Heart left ventricle (tissue), 16 donors: ENCODE results near the gene LRRC2. TPM values are rescaled to one million over a fixed set of nuclear protein-coding genes. Genes with fewer than 3 reads are reported as not detected.
"Not testable (repeated sequence)": the region's sequence is repeated elsewhere in the genome, so short reads cannot be mapped to it uniquely, and the experiment has no call there.

Experiments used
- ATAC-seq, 4 donors: fragments of 200-7000 bp; cut with Tn5 transposase; one replicate each; pipeline ENCODE4 v1.9.1; 2020 to 2022; ENCODE audit warnings: moderate library complexity in 4 of 4, mild to moderate bottlenecking in 3 of 4, moderate number of reproducible peaks in 1 of 4
- DNase-seq, 5 donors: peaks; one replicate each; pipeline ENCODE4 v3.0.0-alpha.2; 2020
- H3K27ac ChIP-seq, 12 donors: fragments of 200-600 bp; sonication (generic) in 4 of 12; one replicate each; pipeline versions ENCODE4 v1.5.0 to v1.8.0; 2016 to 2022; ENCODE audit warnings: mild to moderate bottlenecking in 2 of 12
- H3K27me3 ChIP-seq, 9 donors: fragments of 200-600 bp; sonication (generic) in 2 of 9; one replicate each; pipeline versions ENCODE4 v1.5.1 to v1.8.0; 2016 to 2022; ENCODE audit warnings: mild to moderate bottlenecking in 3 of 9
- H3K36me3 ChIP-seq, 9 donors: fragments of 200-600 bp; sonication (generic) in 2 of 9; one replicate each; pipeline versions ENCODE4 v1.5.0 to v1.8.0; 2018 to 2022; ENCODE audit warnings: mild to moderate bottlenecking in 2 of 9
- H3K4me1 ChIP-seq, 12 donors: fragments of 200-600 bp; sonication (generic) in 4 of 12; one replicate each; pipeline versions ENCODE4 v1.5.0 to v1.8.0; 2016 to 2022; ENCODE audit warnings: mild to moderate bottlenecking in 3 of 12
- H3K4me3 ChIP-seq, 12 donors: fragments of 200-600 bp; sonication (generic) in 4 of 12; one replicate each; pipeline versions ENCODE4 v1.5.0 to v1.8.0; 2017 to 2022; ENCODE audit warnings: mild to moderate bottlenecking in 9 of 12, moderate library complexity in 4 of 12
- H3K9me3 ChIP-seq, 12 donors: fragments of 200-600 bp; sonication (generic) in 4 of 12; one replicate each; pipeline versions ENCODE4 v1.5.0 to v1.8.0; 2016 to 2022; ENCODE audit warnings: mild to moderate bottlenecking in 1 of 12
- POLR2A ChIP-seq, 2 donors: fragments of 450-650 bp; IDR thresholded peaks; one replicate each; pipeline ENCODE4 v1.6.1; 2017; ENCODE audit warnings: antibody characterized with exemption in 2 of 2, mild to moderate bottlenecking in 2 of 2, moderate library complexity in 2 of 2
- WGBS, 4 donors: extraction: QIAGEN DNeasy Blood & Tissue Kit in 2 of 4; methylation state at CpG; one replicate each; pipeline versions ENCODE4 v1.1.5 to v1.1.7; 2013 to 2018; 5-methylcytosine and 5-hydroxymethylcytosine counted together
- intact Hi-C, 10 donors: fragments of 100-400 bp; cut with DNase I; formaldehyde crosslinking; loops; one replicate each; pipeline versions ENCODE4 v1.11.1 to v1.14.2; 2022
- polyA plus RNA-seq, 2 donors: library from polyadenylated mRNA; stranded (reverse); fragments of 200-250 nt; gene quantifications; one replicate each; pipeline ENCODE4 v1.2.3, GENCODE V29; 2013
- total RNA-seq, 9 donors: library from RNA; depleted of rRNA in 2 of 9; stranded (reverse); fragments of >200 nt in 2 of 9; fragmentation: NEBNext Ultra II Directional in 3 of 9; extraction: Animal tissue kit (Norgen Biotek cat#: 25700) in 3 of 9; gene quantifications; one replicate each; pipeline versions ENCODE4 v1.1.0 to v1.2.4, GENCODE V29; 2016 to 2023
- TF ChIP-seq, protein P1 (sequence below), 12 donors: fragments of 200-600 bp; sonication (generic) in 4 of 12; IDR thresholded peaks; one replicate each; pipeline versions ENCODE4 v1.5.0 to v1.8.0; 2018 to 2022; ENCODE audit warnings: antibody characterized with exemption in 12 of 12, mild to moderate bottlenecking in 5 of 12
- donor health status: ischemic (EF 13 %, LVEDD 7.1; RV severe dilation, severe dysfunction).
- donor health status: healthy with polysubstance abuse.
- donor health status: DM: no; HTN: yes; CAD: no.
- donor health status: DM: no; HTN: no; CAD: no.
- donor health status: ischemic (EF 25% LVEDD 6.9; RV normal size, moderate dysfunction).
- donor health status: ischemic (EF 25% LVEDD 5.7; RV mildly dilated, moderate dysfunction).
- donor health status: healthy.
- donor health status: DM: yes; HTN: yes; CAD: no.
- donor health status: ischemic (EF 35%, LVEDD 5.7; RV mildly dilated, moderate dysfunction).
- donor health status: nonischemic (EF 11% LVEDD 7.7; RV severe dilation, severe dysfunction).
- donor health status: DM: yes; HTN: yes; CAD: no.
- donor health status: PGD.
- donor health status: ischemic (EF 29% LVEDD 5.4; RV normal size, mild dysfunction).
- donor health status: nonischemic (EF 23%, LVEDD 6.1; RV moderate dilation, normal function).

Gene LRRC2
- total and polyA plus RNA-seq, 11 donors, result 20.7 to 147 (median 83.7) TPM

DNA sequence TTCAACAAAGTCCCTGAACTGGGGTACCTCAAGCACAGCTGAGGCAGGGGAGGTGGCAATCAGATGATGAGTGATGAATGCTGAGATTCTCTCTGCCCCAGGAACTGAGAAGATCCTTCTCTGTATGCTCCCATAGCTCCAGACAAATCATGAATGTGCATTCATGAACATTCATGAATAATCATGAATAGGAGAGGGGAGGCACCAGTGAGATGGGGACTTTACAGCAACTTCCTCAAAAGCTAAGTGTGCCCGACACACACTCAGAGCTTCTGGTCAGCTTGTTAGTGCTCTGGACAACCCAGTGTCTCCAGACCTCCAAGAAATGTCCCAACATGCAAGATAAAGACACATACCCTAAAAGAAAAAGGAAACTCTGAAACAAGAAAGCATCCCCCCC, 24.3 kb downstream of the LRRC2 start:
- DNase-seq, result no peak
- no peaks in the 10 kb centered on the region for H3K27me3 ChIP-seq
- H3K4me1 ChIP-seq, result peaks cover 0 to 35% (median 10%) of the 10 kb centered on the region in 12 donors
- H3K4me3 ChIP-seq, result no peak overlapping the region
- no peak overlapping the region for H3K27ac ChIP-seq
- intact Hi-C loops, result no loop called here
- TF ChIP-seq, protein P1, sequence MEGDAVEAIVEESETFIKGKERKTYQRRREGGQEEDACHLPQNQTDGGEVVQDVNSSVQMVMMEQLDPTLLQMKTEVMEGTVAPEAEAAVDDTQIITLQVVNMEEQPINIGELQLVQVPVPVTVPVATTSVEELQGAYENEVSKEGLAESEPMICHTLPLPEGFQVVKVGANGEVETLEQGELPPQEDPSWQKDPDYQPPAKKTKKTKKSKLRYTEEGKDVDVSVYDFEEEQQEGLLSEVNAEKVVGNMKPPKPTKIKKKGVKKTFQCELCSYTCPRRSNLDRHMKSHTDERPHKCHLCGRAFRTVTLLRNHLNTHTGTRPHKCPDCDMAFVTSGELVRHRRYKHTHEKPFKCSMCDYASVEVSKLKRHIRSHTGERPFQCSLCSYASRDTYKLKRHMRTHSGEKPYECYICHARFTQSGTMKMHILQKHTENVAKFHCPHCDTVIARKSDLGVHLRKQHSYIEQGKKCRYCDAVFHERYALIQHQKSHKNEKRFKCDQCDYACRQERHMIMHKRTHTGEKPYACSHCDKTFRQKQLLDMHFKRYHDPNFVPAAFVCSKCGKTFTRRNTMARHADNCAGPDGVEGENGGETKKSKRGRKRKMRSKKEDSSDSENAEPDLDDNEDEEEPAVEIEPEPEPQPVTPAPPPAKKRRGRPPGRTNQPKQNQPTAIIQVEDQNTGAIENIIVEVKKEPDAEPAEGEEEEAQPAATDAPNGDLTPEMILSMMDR (IDR thresholded peaks at IDR 0.05), result no peak
- no peaks in the 10 kb centered on the region for H3K9me3 ChIP-seq
- ATAC-seq, result no peak
- H3K36me3 ChIP-seq, result peaks cover 0 to 51% (median 0%) of the 10 kb centered on the region in 9 donors
- 82 to 90% (median 86%) methylated on average over 1 of the region's 1 CpG for WGBS, 4 donors

DNA sequence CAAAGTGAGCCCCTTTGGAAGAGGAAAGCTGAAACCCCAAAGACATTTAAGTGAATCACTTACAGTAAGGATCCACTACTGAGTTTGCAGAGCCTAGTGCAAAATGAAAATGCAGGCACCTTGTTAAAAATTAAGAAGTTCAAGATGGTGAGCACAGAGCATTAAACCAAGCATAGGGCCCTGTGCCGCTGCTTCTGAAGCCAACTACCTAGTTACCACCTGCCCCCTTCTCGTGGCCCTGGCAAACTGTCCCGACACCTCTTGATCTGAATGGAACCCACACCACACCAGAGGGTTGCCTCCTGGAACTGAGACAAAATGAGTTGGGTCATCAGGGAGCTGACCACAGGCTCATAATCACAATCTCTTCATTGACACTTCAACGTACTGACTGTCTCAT, 25.6 kb downstream of the LRRC2 start:
- WGBS, 4 donors, result 56 to 74% (median 71%) methylated on average over 4 of the region's 4 CpGs
- intact Hi-C loops, result no loop called here
- peaks cover 0 to 63% (median 0%) of the 10 kb centered on the region in 9 donors for H3K36me3 ChIP-seq

DNA sequence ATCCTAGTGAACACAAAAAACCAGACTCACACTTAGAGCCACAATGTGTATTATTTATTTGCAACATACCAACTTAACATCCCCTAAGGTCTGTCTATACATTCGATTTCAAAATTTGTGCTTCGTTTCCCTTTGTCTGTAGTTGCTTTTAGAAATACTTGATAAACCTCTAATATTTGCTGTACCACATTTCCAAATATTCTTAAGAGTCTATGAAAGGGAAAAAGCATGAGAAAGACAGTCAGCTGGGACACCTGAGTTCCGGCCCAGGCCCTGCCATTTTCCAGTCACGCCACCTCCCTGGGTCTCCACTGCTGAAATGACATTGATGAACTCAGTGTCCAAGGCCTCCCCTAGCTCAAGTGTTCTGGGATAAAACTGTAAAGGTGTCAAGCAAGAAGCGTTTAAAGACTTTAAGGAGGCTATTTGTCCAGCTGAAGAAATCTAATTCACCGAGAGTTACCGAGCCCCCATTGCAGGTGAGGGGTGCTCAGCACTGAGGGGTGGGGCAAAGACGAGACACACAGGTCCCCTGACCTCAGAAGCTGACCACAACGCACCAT, 26.6 kb downstream of the LRRC2 start:
- H3K27ac ChIP-seq, result peak overlapping the region in 2 of 12 donors; percentile 17 to 82
- peaks cover 0 to 71% (median 0%) of the 10 kb centered on the region in 9 donors for H3K36me3 ChIP-seq
- ATAC-seq (peak in 1 of 4 donors; percentile 14), DNase-seq (no peak)
- no peak for TF ChIP-seq POLR2A (IDR thresholded peaks at IDR 0.05)
- TF ChIP-seq, protein P1 (IDR thresholded peaks at IDR 0.05), result no peak
- H3K4me1 ChIP-seq, result peaks cover 0 to 35% (median 9%) of the 10 kb centered on the region in 12 donors
- peak overlapping the region in 1 of 12 donors; percentile 39 for H3K4me3 ChIP-seq
- intact Hi-C loops, result no loop called here
- H3K9me3 ChIP-seq, result no peaks in the 10 kb centered on the region
- H3K27me3 ChIP-seq, result no peaks in the 10 kb centered on the region
- 84 to 88% (median 86%) methylated on average over 9 of the region's 9 CpGs for WGBS, 4 donors

More for the DNA sequence above, 25.6 kb downstream of the LRRC2 start:
- H3K4me1 ChIP-seq, result peaks cover 0 to 35% (median 9%) of the 10 kb centered on the region in 12 donors
- H3K9me3 ChIP-seq, result no peaks in the 10 kb centered on the region
- DNase-seq (no peak), ATAC-seq (no peak)
- TF ChIP-seq, protein P1 (IDR thresholded peaks at IDR 0.05), result no peak
- no peak for TF ChIP-seq POLR2A (IDR thresholded peaks at IDR 0.05)
- H3K27ac ChIP-seq, result no peak overlapping the region
- no peaks in the 10 kb centered on the region for H3K27me3 ChIP-seq
- no peak overlapping the region for H3K4me3 ChIP-seq

DNA sequence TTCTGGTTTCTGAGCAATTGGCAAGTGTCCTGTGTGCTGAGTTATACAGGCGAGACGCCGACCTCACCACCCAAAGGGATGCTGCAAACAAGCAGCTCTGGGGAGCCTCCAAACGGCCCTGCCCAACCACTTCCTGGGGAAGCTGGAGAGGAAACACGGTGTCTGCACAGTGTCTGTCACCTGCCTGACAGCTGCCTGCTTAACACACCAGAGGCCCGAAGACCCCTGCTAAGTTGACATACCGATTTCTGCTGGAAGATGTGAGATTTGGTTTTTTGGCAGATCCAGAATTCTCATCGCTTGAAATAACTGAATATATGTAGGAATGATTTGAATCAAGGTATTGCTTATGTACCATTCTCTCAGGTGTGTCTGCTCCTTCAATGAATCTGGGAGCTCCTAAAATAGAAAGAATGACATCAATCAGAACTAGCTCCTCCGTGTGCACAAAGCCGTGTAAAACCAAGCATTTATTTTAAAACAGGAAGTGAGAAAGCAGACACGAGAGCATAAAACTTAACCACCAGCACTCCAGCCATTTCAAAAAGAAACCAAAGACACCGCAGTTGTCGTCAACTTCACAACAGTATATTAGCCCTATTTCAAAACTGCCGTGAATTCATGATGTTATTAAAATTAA, 27.2 kb downstream of the LRRC2 start:
- H3K27ac ChIP-seq, result peak overlapping the region in 1 of 12 donors; percentile 82
- intact Hi-C loops, result no loop called here
- H3K4me1 ChIP-seq, result peaks cover 0 to 35% (median 9%) of the 10 kb centered on the region in 12 donors
- DNase-seq (peak; percentile 44 to 85 (median 68)), ATAC-seq (peak in 3 of 4 donors; percentile 67 to 81 (median 75))
- 15 to 19% (median 17%) methylated on average over 14 of the region's 14 CpGs for WGBS, 4 donors
- H3K36me3 ChIP-seq, result peaks cover 0 to 71% (median 0%) of the 10 kb centered on the region in 9 donors
- H3K27me3 ChIP-seq, result no peaks in the 10 kb centered on the region
- H3K4me3 ChIP-seq, result peak overlapping the region in 3 of 12 donors; percentile 11 to 39 (median 27)
- no peaks in the 10 kb centered on the region for H3K9me3 ChIP-seq
- TF ChIP-seq, protein P1 (IDR thresholded peaks at IDR 0.05), result no peak
- no peak for TF ChIP-seq POLR2A (IDR thresholded peaks at IDR 0.05)

DNA sequence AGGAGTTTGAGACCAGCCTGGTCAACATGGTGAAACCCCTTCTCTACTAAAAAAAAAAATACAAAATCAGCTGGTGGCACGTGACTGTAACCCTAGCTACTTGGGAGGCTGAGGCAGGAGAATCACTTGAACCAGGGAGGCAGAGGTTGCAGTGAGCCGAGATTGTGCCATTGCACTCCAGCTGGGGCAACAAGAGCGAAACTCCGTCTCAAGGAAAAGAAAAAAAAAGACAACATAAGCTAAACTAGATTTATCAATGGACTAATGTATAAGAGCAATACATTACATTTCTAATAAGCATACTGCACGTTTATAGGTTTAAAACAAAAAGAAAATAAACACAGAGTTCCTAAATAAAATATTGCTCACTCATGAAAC, 27.7 kb downstream of the LRRC2 start:
- H3K9me3 ChIP-seq, intact Hi-C loops, H3K27me3 ChIP-seq, DNase-seq, ATAC-seq: not testable (repeated sequence)
- 57 to 72% (median 62%) methylated on average over 5 of the region's 5 CpGs for WGBS, 4 donors
- Histone ChIP-seq H3K4me3 (peak overlapping the region in 2 of 12 donors; percentile 27 to 39), H3K27ac (peak overlapping the region in 1 of 12 donors; percentile 82), H3K36me3 (peaks cover 0 to 67% (median 0%) of the 10 kb centered on the region in 9 donors), H3K4me1 (peaks cover 0 to 35% (median 9%) of the 10 kb centered on the region in 12 donors)
